GM18508 (cell line): Measurements from ENCODE around the gene NOTCH2.

Experiments
- ATAC-seq: cut with Tn5 transposase; IDR thresholded peaks from one replicate; pipeline ENCODE4 v1.9.1; 2021; ENCODE audit warnings: moderate number of reproducible peaks; ENCODE audit not compliant: insufficient read depth, unreplicated experiment

NOTCH2 gene

GRCh38 chr1:119952496-119952895 is 117.0 kb downstream of the NOTCH2 start:
- no peak for ATAC-seq

GRCh38 chr1:119948342-119949214 is 120.9 kb downstream of the NOTCH2 start:
- peak; percentile 81 for ATAC-seq

GRCh38 chr1:119947468-119947867 is 122.0 kb downstream of the NOTCH2 start:
- no peak for ATAC-seq

- no peak for ATAC-seq
Measured at GRCh38 chr1:119946724-119947123, 122.7 kb downstream of the NOTCH2 start.

- ATAC-seq = no peak
Measured at GRCh38 chr1:119943216-119943615, 126.2 kb downstream of the NOTCH2 start.

GRCh38 chr1:119941392-119941791 is 128.1 kb downstream of the NOTCH2 start:
- ATAC-seq = no peak

GRCh38 chr1:119940697-119941096 is 128.8 kb downstream of the NOTCH2 start:
- ATAC-seq = no peak

GRCh38 chr1:119937198-119937597 is 132.3 kb downstream of the NOTCH2 start:
- ATAC-seq = no peak

GRCh38 chr1:119935915-119936314 is 133.5 kb downstream of the NOTCH2 start:
- ATAC-seq = no peak

- no peak for ATAC-seq
Measured at GRCh38 chr1:119935373-119935772, 134.1 kb downstream of the NOTCH2 start.

GRCh38 chr1:119933397-119933796 is 136.1 kb downstream of the NOTCH2 start:
- ATAC-seq = no peak

GRCh38 chr1:119929643-119930315 is 139.7 kb downstream of the NOTCH2 start:
- no peak for ATAC-seq

- ATAC-seq = no peak
Measured at GRCh38 chr1:119926553-119926952, 142.9 kb downstream of the NOTCH2 start.

GRCh38 chr1:119924948-119925898 is 144.2 kb downstream of the NOTCH2 start:
- ATAC-seq = no peak

- ATAC-seq = no peak
Measured at GRCh38 chr1:119920104-119920968, 149.1 kb downstream of the NOTCH2 start.

GRCh38 chr1:119919241-119919640 is 150.2 kb downstream of the NOTCH2 start:
- no peak for ATAC-seq

GRCh38 chr1:119918301-119918700 is 151.2 kb downstream of the NOTCH2 start:
- ATAC-seq = no peak

GRCh38 chr1:119917304-119918055 is 152.0 kb downstream of the NOTCH2 start:
- no peak for ATAC-seq

- ATAC-seq = no peak
Measured at GRCh38 chr1:119915517-119915916, 153.9 kb downstream of the NOTCH2 start.
